Endothelial cell of umbilical vein (primary cell): ENCODE results near the gene MLX. TPM values are rescaled to one million over a fixed set of nuclear protein-coding genes. Genes with fewer than 3 reads are reported as not detected.

Source experiments
- BruUV-seq: library from RNA; stranded (reverse); fragments of 400-500 nt; replicated peaks from 2 replicates; lab custom pipeline; 2021; lab: Mats Ljungman, UMichigan
- CTCF ChIA-PET: fragments of 300-600, 350-600 bp; sonication (Branson Sonifier 250); formaldehyde crosslinking; loops from one replicate; lab custom pipeline; 2021; ENCODE audit warnings: antibody characterized with exemption, inconsistent platforms; lab: Charles Lee
- POLR2A ChIA-PET: fragments of 300-600, 350-600 bp; sonication (Branson Sonifier 250); formaldehyde crosslinking; loops from one replicate; lab custom pipeline; 2021; ENCODE audit warnings: antibody characterized with exemption, inconsistent platforms; lab: Charles Lee
- DNase-seq: peaks from one replicate; pipeline ENCODE4 v3.0.0-alpha.2; 2011; ENCODE audit warnings: low read depth, low spot score
- FAIRE-seq: peaks from 2 replicates; lab custom pipeline; 2011; peaks lifted over from hg19 to GRCh38; lab: Jason Lieb, UNC
- H2AFZ ChIP-seq: 2 replicates; pipeline ENCODE4 v1.6.0; 2012; ENCODE audit warnings: low read depth, low read length, control low read depth, inconsistent platforms
- H3K27ac ChIP-seq: 2 replicates; pipeline ENCODE4 v1.5.1; 2011; ENCODE audit warnings: low read depth, mild to moderate bottlenecking, control low read depth, low read length, moderate library complexity; ENCODE audit not compliant: insufficient read depth
- H3K27me3 ChIP-seq, 2 experiments: 2 replicates each; pipeline versions ENCODE4 v1.6.0 to v1.6.1; 2011; ENCODE audit warnings: low read length in 2 of 2, mixed read lengths in 1 of 2; ENCODE audit not compliant: control insufficient read depth in 2 of 2, insufficient read depth in 2 of 2
- H3K36me3 ChIP-seq, 2 experiments: 2 replicates in 1 of 2; 3 replicates in 1 of 2; pipeline ENCODE4 v1.5.1; 2011; ENCODE audit warnings: low read length in 2 of 2, mild to moderate bottlenecking in 1 of 2, moderate library complexity in 1 of 2; ENCODE audit not compliant: control insufficient read depth in 2 of 2, insufficient read depth in 2 of 2; ENCODE audit errors: extremely low read depth in 1 of 2
- H3K4me1 ChIP-seq: 3 replicates; pipeline ENCODE4 v1.5.1; 2011; ENCODE audit warnings: mild to moderate bottlenecking, low read length; ENCODE audit not compliant: control insufficient read depth, insufficient read depth; ENCODE audit errors: extremely low read depth
- H3K4me2 ChIP-seq: 2 replicates; pipeline ENCODE4 v1.6.1; 2011; ENCODE audit warnings: low read length, control low read depth, mixed read lengths; ENCODE audit not compliant: insufficient read depth
- H3K4me3 ChIP-seq, 3 experiments: fragments of 200-600 bp in 1 of 3; sonication (generic), shearing (Covaris generic) in 1 of 3; replicated peaks in 1 of 3; 2 replicates each; pipeline ENCODE4 v1.5.1; 2011 to 2016; ENCODE audit warnings: control low read depth in 3 of 3, low read length in 3 of 3, mild to moderate bottlenecking in 2 of 3, inconsistent platforms in 1 of 3, low read depth in 1 of 3, moderate library complexity in 1 of 3; ENCODE audit not compliant: insufficient read depth in 1 of 3
- H3K79me2 ChIP-seq: 2 replicates; pipeline ENCODE4 v1.6.0; 2012; ENCODE audit warnings: low read length, inconsistent platforms; ENCODE audit not compliant: control insufficient read depth, insufficient read depth
- H3K9ac ChIP-seq: replicated peaks from 2 replicates; pipeline ENCODE3; 2011; ENCODE audit warnings: low read length, control low read depth; ENCODE audit not compliant: insufficient read depth; ENCODE audit errors: extremely low read depth
- H3K9me1 ChIP-seq: replicated peaks from 3 replicates; pipeline ENCODE4 v1.6.0; 2011; ENCODE audit warnings: mild to moderate bottlenecking, low read length; ENCODE audit not compliant: control insufficient read depth, insufficient read depth; ENCODE audit errors: extremely low read depth
- H3K9me3 ChIP-seq: replicated peaks from 2 replicates; pipeline ENCODE4 v1.5.1; 2012; ENCODE audit warnings: low read length, inconsistent platforms; ENCODE audit not compliant: control insufficient read depth, insufficient read depth
- H4K20me1 ChIP-seq: replicated peaks from 2 replicates; pipeline ENCODE3; 2011; ENCODE audit warnings: mild to moderate bottlenecking, low read length; ENCODE audit not compliant: control insufficient read depth, insufficient read depth; ENCODE audit errors: extremely low read depth
- CTCF ChIP-seq, 2 donors: IDR thresholded peaks; 1 replicate in 1 of 2; 2 replicates in 1 of 2; pipeline ENCODE4 v1.5.1; 2011; ENCODE audit warnings: low read length in 2 of 2, mild to moderate bottlenecking in 2 of 2, moderate library complexity in 2 of 2, control low read depth in 1 of 2, inconsistent platforms in 1 of 2, low read depth in 1 of 2; ENCODE audit not compliant: insufficient read depth in 1 of 2; ENCODE audit errors: extremely low read depth in 1 of 2
- EZH2 ChIP-seq: IDR thresholded peaks from 2 replicates; pipeline ENCODE4 v1.6.1; 2012; ENCODE audit warnings: borderline replicate concordance, low read depth, mild to moderate bottlenecking, moderate library complexity, low read length, inconsistent platforms; ENCODE audit not compliant: severe bottlenecking
- FOS ChIP-seq: IDR thresholded peaks from 2 replicates; pipeline ENCODE4 v1.6.1; 2011; ENCODE audit warnings: mild to moderate bottlenecking, low read length, moderate library complexity, borderline replicate concordance; ENCODE audit not compliant: insufficient read depth
- GATA2 ChIP-seq: IDR thresholded peaks from 2 replicates; pipeline ENCODE4 v1.7.0; 2011; ENCODE audit warnings: low read depth, mild to moderate bottlenecking, moderate library complexity, mixed read lengths, low read length; ENCODE audit not compliant: insufficient read length, insufficient read depth
- JUN ChIP-seq: IDR thresholded peaks from 2 replicates; pipeline ENCODE4 v1.6.1; 2011; ENCODE audit warnings: borderline replicate concordance, low read depth; ENCODE audit not compliant: insufficient read length, insufficient read depth
- MYC ChIP-seq: IDR thresholded peaks from one replicate; pipeline ENCODE4 v1.6.1; 2011; ENCODE audit warnings: mild to moderate bottlenecking, low read depth, low read length
- POLR2A ChIP-seq: IDR thresholded peaks from 2 replicates; pipeline ENCODE4 v1.6.1; 2012; ENCODE audit warnings: low read depth, mild to moderate bottlenecking, control low read depth, low read length
- POLR2AphosphoS5 ChIP-seq: IDR thresholded peaks from 2 replicates; pipeline ENCODE4 v1.6.1; 2012; ENCODE audit warnings: low read depth, mild to moderate bottlenecking, control low read depth, low read length, moderate library complexity; ENCODE audit not compliant: insufficient read depth
- dilution Hi-C: fragments of 300-500 bp; cut with MboI; formaldehyde crosslinking; loops from one replicate; pipeline ENCODE4 v1.15.0; 2019; ENCODE audit warnings: low sequenced_read_pairs; ENCODE audit not compliant: extremely low pct_ligation_motif_present
- intact Hi-C: fragments of 100-400 bp; cut with micrococcal nuclease; formaldehyde crosslinking; loops from one replicate; pipeline ENCODE4 v1.10.0; 2022
- polyA plus RNA-seq, 4 experiments: library from polyadenylated mRNA; depleted of rRNA in 3 of 4; stranded (reverse) in 3 of 4; unstranded in 1 of 4; fragments of >200 nt; gene quantifications; 2 replicates each; pipeline versions ENCODE4 v1.2.1 to v1.2.3, GENCODE V29; 2011 to 2012; ENCODE audit warnings: missing spikeins in 1 of 4
- total RNA-seq: library from RNA; stranded (reverse); gene quantifications from 2 replicates; pipeline ENCODE4 v1.2.3, GENCODE V29; 2021
- TF ChIP-seq, protein P1 (sequence below): IDR thresholded peaks from 2 replicates; pipeline ENCODE4 v1.6.1; 2011; ENCODE audit not compliant: insufficient read depth, insufficient read length

The MLX gene
- total and polyA plus RNA-seq, 2 donors (not counting 3 experiments of a cell fraction or from before 2014, with no cell fraction given) = 40.3 to 42.7 TPM

GRCh38 chr17:42517516-42517915 lies 49.4 kb upstream of the MLX start:
- POLR2A ChIA-PET = interaction anchor here (0.6 to 4.5 kb wide), 7 partner anchors 10 to 399 kb away, joined by 4 to 38 read pairs (median 10); partner anchors contain the start of gene CAVIN1
- H3K27ac ChIP-seq = peak overlapping the region; percentile 100
- dilution Hi-C loops = loop anchor here (25.0 kb wide), 1 partner anchor 180 kb away; no protein-coding TSS in a partner anchor
- no peak overlapping the region for H3K4me3 ChIP-seq
- no peak overlapping the region for H2AFZ ChIP-seq
- peaks cover 51% of the 10 kb centered on the region for H3K4me1 ChIP-seq
- no peaks in the 10 kb centered on the region for H3K9me1 ChIP-seq
- no peaks in the 10 kb centered on the region for H3K9me3 ChIP-seq
- DNase-seq (peak; percentile 90), FAIRE-seq (no peak)
- H3K79me2 ChIP-seq = no peaks in the 10 kb centered on the region
- TF ChIP-seq MYC = no peak
- TF ChIP-seq POLR2AphosphoS5 = peak; percentile 78
- TF ChIP-seq, protein P1, sequence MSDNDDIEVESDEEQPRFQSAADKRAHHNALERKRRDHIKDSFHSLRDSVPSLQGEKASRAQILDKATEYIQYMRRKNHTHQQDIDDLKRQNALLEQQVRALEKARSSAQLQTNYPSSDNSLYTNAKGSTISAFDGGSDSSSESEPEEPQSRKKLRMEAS = no peak
- peak; percentile 92 to 98 for TF ChIP-seq CTCF (IDR thresholded peaks at IDR 0.05; ENCODE audit: extremely low read depth in 1 of 2, insufficient read depth in 1 of 2, low read depth in 1 of 2, low read length in 2 of 2)
- no peak for TF ChIP-seq FOS
- no peak for TF ChIP-seq EZH2
- TF ChIP-seq GATA2 = no peak
- TF ChIP-seq JUN = no peak
- TF ChIP-seq POLR2A = peak; percentile 54
- H4K20me1 ChIP-seq = no peaks in the 10 kb centered on the region
- peak overlapping the region; percentile 80 for H3K4me2 ChIP-seq
- BruUV-seq = no TSS peak
- peaks cover 0 to 3% of the 10 kb centered on the region in 2 experiments for H3K36me3 ChIP-seq
- peak overlapping the region; percentile 85 for H3K9ac ChIP-seq
- CTCF ChIA-PET = interaction anchor here (0.6 to 5.4 kb wide), 60 partner anchors 10 to 492 kb away, joined by 3 to 190 read pairs (median 6); partner anchors contain the start of genes CAVIN1, KAT2A, NAGLU and PSMC3IP
- intact Hi-C loops = loop anchor here (1.0 kb wide), 4 partner anchors 89 to 205 kb away; partner anchors contain the start of gene STAT3
- no peaks in the 10 kb centered on the region for H3K27me3 ChIP-seq
